Testis (tissue), 3 donors: Measurements from ENCODE around the gene CRYBB1. TPM values are rescaled to one million over a fixed set of nuclear protein-coding genes. Genes with fewer than 3 reads are reported as not detected.

Experiments used
- DNase-seq: peaks from one replicate; pipeline ENCODE4 v3.0.0-alpha.2; 2019
- H3K27ac ChIP-seq, 2 donors: fragments of 200-600 bp; sonication (generic); one replicate each; pipeline ENCODE4 v1.5.1; 2019
- H3K27me3 ChIP-seq: fragments of 200-600 bp; sonication (generic); one replicate; pipeline ENCODE4 v1.5.1; 2019
- H3K36me3 ChIP-seq: fragments of 200-600 bp; sonication (generic); one replicate; pipeline ENCODE4 v1.5.1; 2017; ENCODE audit warnings: low read depth; ENCODE audit errors: missing control alignments
- H3K4me1 ChIP-seq: fragments of 200-600 bp; sonication (generic); one replicate; pipeline ENCODE4 v1.5.1; 2019
- H3K4me3 ChIP-seq, 2 donors: fragments of 200-600 bp; sonication (generic); one replicate each; pipeline ENCODE4 v1.5.1; 2017 to 2019
- H3K9me3 ChIP-seq: fragments of 200-600 bp; sonication (generic); one replicate; pipeline ENCODE4 v1.5.1; 2017
- POLR2A ChIP-seq: fragments of 450-650 bp; IDR thresholded peaks from one replicate; pipeline ENCODE4 v1.6.1; 2017; ENCODE audit warnings: antibody characterized with exemption, mild to moderate bottlenecking, moderate library complexity
- WGBS, 2 donors: methylation state at CpG; one replicate each; pipeline ENCODE4 v1.1.5; 2018; 5-methylcytosine and 5-hydroxymethylcytosine counted together
- intact Hi-C: fragments of 100-400 bp; cut with DNase I; formaldehyde crosslinking; loops from one replicate; pipeline ENCODE4 v1.15.1; 2023; ENCODE audit warnings: low total_unique reads
- polyA plus RNA-seq: library from polyadenylated mRNA; stranded (reverse); fragments of 350-450 nt; fragmentation: Illumina TruSeq; extraction: RNeasy Lipid Tissue Mini Kit (QIAGEN cat#74804); gene quantifications from one replicate; pipeline ENCODE4 v1.2.3, GENCODE V29; 2014; ENCODE audit warnings: low read depth, low replicate concordance; ENCODE audit not compliant: insufficient read depth
- total RNA-seq, 2 donors: library from RNA; depleted of rRNA; stranded (reverse); fragments of >200 nt; gene quantifications; one replicate each; pipeline ENCODE4 v1.2.3, GENCODE V29; 2016
- TF ChIP-seq, protein P1 (sequence below), 3 experiments: fragments of 450-650 bp in 2 of 3; fragments of 200-600 bp in 1 of 3; sonication (generic) in 1 of 3; IDR thresholded peaks; one replicate each; pipeline ENCODE4 v1.5.1; 2016 to 2019; ENCODE audit warnings: antibody characterized with exemption in 3 of 3, mild to moderate bottlenecking in 2 of 3, moderate library complexity in 1 of 3

Gene CRYBB1
- total and polyA plus RNA-seq, 3 donors from 2014 or later: 0.80 TPM; not detected in 2

DNA sequence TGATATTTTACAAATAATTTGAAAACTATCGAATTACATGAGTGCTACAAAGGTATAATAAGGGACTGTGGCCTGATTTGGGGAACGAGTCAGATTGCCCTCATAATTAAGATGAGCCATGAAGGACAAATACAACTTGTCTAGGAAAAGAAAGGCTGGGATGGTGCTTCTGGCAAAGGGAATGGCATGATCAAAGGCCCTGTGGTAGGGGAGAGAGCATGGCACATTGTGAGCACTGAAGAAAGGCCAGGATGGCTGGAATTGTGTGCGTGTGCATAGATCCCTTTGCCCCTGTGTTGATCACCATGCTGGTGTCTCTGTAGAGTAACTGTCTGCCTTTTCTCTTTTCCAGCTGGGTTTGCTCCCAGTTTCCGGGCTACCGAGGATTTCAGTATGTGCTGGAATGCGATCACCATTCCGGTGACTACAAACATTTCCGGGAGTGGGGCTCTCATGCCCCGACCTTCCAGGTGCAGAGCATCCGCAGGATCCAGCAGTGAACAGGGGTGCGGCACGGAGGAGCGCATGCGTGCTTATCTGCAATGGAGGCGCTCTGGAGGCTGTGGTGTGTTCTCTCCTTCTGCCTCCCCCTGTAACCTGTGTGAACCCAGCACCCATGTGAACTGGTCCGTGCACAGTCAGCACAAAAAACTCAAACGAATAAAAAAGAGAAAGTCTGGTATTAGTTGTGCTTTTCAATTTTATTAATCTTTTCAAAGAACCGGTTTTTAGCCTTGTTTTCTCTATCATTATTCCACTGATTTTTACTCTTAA, 12.3 kb upstream of the CRYBB1 start:
- TF ChIP-seq, protein P1, sequence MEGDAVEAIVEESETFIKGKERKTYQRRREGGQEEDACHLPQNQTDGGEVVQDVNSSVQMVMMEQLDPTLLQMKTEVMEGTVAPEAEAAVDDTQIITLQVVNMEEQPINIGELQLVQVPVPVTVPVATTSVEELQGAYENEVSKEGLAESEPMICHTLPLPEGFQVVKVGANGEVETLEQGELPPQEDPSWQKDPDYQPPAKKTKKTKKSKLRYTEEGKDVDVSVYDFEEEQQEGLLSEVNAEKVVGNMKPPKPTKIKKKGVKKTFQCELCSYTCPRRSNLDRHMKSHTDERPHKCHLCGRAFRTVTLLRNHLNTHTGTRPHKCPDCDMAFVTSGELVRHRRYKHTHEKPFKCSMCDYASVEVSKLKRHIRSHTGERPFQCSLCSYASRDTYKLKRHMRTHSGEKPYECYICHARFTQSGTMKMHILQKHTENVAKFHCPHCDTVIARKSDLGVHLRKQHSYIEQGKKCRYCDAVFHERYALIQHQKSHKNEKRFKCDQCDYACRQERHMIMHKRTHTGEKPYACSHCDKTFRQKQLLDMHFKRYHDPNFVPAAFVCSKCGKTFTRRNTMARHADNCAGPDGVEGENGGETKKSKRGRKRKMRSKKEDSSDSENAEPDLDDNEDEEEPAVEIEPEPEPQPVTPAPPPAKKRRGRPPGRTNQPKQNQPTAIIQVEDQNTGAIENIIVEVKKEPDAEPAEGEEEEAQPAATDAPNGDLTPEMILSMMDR (IDR thresholded peaks at IDR 0.05): no peak
- no peak for TF ChIP-seq POLR2A
- DNase-seq: no peak

DNA sequence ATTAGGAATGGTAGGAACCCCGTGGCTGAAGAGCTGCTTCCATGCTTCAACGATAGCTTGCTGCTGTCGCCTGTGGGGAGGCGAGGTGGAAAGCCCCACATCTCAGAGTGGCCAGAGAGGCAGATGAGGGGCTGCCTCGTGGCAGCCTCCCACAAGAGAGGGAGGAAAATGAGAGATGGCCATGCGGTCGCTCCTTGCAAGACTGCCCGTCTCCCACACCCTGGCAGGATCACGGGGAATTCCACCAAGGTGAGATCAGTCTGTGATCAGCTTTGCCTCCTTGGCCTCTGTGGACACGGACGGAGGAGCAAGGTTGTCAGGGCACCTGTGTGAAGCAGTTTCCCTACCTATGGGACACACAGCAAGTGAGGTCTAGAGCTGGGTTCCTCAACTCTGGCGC, 7.0 kb upstream of the CRYBB1 start:
- Histone ChIP-seq H3K4me1 (no peaks in the 10 kb centered on the region), H3K4me3 (no peak overlapping the region), H3K27me3 (no peaks in the 10 kb centered on the region), H3K9me3 (no peaks in the 10 kb centered on the region), H3K27ac (no peak overlapping the region), H3K36me3 (no peaks in the 10 kb centered on the region)
- no peak for TF ChIP-seq POLR2A
- TF ChIP-seq, protein P1 (IDR thresholded peaks at IDR 0.05): no peak
- 75 to 85% methylated on average over 9 to 12 of the region's 12 CpGs for WGBS, 2 donors
- intact Hi-C loops: no loop called here
- DNase-seq: no peak

More for the DNA sequence above, 12.3 kb upstream of the CRYBB1 start:
- no peak overlapping the region for H3K27ac ChIP-seq
- H3K4me3 ChIP-seq: no peak overlapping the region
- 80 to 90% methylated on average over 17 to 18 of the region's 18 CpGs for WGBS, 2 donors
- no peaks in the 10 kb centered on the region for H3K27me3 ChIP-seq
- H3K9me3 ChIP-seq: no peaks in the 10 kb centered on the region
- intact Hi-C loops: no loop called here
- no peaks in the 10 kb centered on the region for H3K36me3 ChIP-seq
- no peaks in the 10 kb centered on the region for H3K4me1 ChIP-seq

DNA sequence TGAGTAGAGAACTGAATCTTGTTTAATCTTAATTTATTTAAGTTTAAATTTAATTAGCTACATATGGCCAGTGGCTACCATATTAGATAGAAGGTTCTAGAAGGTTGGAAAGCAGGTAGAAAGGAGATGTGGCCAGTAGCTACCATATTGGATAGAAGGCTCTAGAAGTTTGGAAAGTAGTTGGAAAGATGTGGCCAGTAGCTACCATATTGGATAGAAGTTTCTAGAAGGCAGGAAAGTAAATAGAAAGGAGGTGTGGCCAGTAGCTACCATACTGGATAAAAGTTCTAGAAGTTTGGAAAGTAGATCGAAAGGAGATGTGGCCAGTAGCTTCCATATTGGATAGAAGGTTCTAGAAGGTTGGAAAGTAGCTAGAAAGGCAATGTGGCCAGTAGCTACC, 6.2 kb upstream of the CRYBB1 start:
- Histone ChIP-seq H3K27ac (no peak overlapping the region), H3K9me3 (no peaks in the 10 kb centered on the region), H3K4me3 (no peak overlapping the region), H3K27me3 (no peaks in the 10 kb centered on the region), H3K36me3 (no peaks in the 10 kb centered on the region), H3K4me1 (no peaks in the 10 kb centered on the region)
- TF ChIP-seq, protein P1 (IDR thresholded peaks at IDR 0.05): no peak
- TF ChIP-seq POLR2A: no peak
- WGBS, 2 donors: 95 to 97% methylated on average over 1 of the region's 1 CpG
- no peak for DNase-seq
- intact Hi-C loops: no loop called here

DNA sequence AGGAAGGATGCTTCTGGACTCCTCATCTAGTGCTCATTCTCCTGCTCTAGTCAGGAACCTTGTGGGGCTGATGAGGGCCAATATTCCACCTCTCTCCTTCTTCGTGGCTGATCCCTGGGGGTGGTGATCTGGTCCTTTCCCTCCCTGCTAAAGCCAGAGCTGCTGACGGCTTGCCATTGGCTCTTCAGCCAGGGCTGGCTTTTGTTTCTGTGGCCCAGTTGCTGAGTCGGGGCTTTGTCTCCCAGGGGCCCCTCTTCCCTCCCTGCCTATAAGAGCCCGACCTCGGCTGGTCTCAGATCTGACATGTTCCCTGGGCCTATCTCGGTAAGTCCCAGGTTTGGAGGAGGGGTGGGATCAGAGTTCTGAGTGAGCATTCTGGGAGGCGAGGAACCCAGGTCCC, 3.8 kb upstream of the CRYBB1 start, which contains the start of gene CRYBA4:
TSS of gene CRYBA4 (plus strand) at position 301 of the 400 bp plus-strand sequence. CDS start 634 bp downstream, outside the sequence.
- Histone ChIP-seq H3K9me3 (no peaks in the 10 kb centered on the region), H3K27ac (no peak within 1 kb of the TSS), H3K4me1 (peaks cover 6% of the 10 kb centered on the region), H3K27me3 (no peaks in the 10 kb centered on the region), H3K4me3 (no peak within 1 kb of the TSS), H3K36me3 (no peaks in the 10 kb centered on the region)
- WGBS, 2 donors: 71 to 84% methylated on average over 7 of the region's 7 CpGs
- TF ChIP-seq POLR2A: no peak
- TF ChIP-seq, protein P1 (IDR thresholded peaks at IDR 0.05): no peak
- no peak for DNase-seq
- intact Hi-C loops: no loop called here

DNA sequence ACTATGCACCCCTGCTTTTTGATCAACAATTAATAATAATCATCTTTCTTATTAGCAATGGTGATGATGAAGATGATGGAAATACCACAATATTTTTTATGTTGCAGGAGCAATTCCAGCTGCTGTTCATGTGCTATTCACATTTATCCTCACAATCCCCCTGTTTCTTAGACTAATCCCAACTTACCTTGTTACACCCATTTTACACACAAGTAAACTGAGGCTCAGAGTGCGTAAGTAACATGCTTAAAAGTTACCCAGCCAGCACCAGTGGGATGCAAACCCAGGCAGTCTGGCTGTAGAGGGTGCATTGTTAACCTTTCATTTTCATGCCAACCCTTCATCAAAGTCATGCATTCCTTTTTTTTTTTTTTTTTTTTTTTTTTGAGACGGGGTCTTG, 2.4 kb upstream of the CRYBB1 start:
- no peak for DNase-seq
- no peak overlapping the region for H3K4me3 ChIP-seq
- H3K9me3 ChIP-seq: no peaks in the 10 kb centered on the region
- no peak overlapping the region for H3K27ac ChIP-seq
- H3K36me3 ChIP-seq: no peaks in the 10 kb centered on the region
- intact Hi-C loops: no loop called here
- peaks cover 6% of the 10 kb centered on the region for H3K4me1 ChIP-seq
- no peaks in the 10 kb centered on the region for H3K27me3 ChIP-seq
- TF ChIP-seq POLR2A: no peak
- 68 to 84% methylated on average over 2 of the region's 2 CpGs for WGBS, 2 donors
